Astrocyte (in vitro differentiated cells and primary cell): ENCODE data around the gene KCNQ1.

Experiments
- CTCF ChIP-seq: IDR thresholded peaks from 2 replicates; pipeline ENCODE4 v1.5.1; 2011; ENCODE audit warnings: low read depth, mild to moderate bottlenecking, inconsistent platforms, low read length, moderate library complexity; ENCODE audit not compliant: insufficient read depth
- EZH2 ChIP-seq: IDR thresholded peaks from 2 replicates; pipeline ENCODE4 v1.6.1; 2012; ENCODE audit warnings: mild to moderate bottlenecking, low read length, inconsistent platforms; ENCODE audit not compliant: insufficient read depth

- TF ChIP-seq EZH2 (no peak), CTCF (no peak)
Observed at GRCh38 chr11:2576549-2576948, 131.7 kb downstream of the KCNQ1 start.
